NCI-H460 (cell line): ENCODE results near the gene LGSN. TPM values are rescaled to one million over a fixed set of nuclear protein-coding genes. Genes with fewer than 3 reads are reported as not detected.
"Not testable (repeated sequence)": the region's sequence is repeated elsewhere in the genome, so short reads cannot be mapped to it uniquely, and the experiment has no call there.

Source experiments
- DNase-seq: peaks from one replicate; pipeline ENCODE4 v3.0.0-alpha.2; 2016; ENCODE audit warnings: low read depth; ENCODE audit errors: extremely low read depth
- small RNA-seq, 2 experiments: library from RNA; depleted of rRNA; stranded (forward); fragments of <200 nt; gene quantifications; one replicate each; pipeline ENCODE3, GENCODE V24; 2014
- total RNA-seq: library from RNA; depleted of rRNA; stranded (reverse); fragments of >200 nt; shearing (Covaris generic); gene quantifications from 2 replicates; pipeline ENCODE4 v1.2.3, GENCODE V29; 2014; rRNA removed

LGSN gene
- total RNA-seq, 1 experiment from 2014 or later, result 17.1 TPM

DNA sequence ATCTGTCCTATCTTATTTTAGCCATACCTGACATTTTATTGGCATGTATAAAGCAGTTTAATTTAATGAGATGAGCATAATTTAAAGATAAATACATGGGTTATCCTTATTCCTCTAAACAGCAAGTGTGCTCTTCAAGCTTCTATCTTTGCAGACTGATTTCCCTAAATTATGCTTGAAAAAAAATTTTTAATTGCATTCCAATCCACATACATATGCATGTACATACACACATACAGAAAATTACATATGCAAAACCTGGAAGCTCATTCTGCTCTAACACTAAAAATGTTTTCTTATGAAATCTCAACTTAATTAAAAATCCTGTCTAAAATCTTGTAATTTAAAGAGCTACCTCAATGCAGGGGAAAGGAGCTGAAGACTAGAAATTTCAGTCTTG, 73.2 kb downstream of the LGSN start:
- DNase-seq, result no peak

- DNase-seq, result no peak
Measured at GRCh38 chr6:63245909-63246308, 73.9 kb downstream of the LGSN start.

DNA sequence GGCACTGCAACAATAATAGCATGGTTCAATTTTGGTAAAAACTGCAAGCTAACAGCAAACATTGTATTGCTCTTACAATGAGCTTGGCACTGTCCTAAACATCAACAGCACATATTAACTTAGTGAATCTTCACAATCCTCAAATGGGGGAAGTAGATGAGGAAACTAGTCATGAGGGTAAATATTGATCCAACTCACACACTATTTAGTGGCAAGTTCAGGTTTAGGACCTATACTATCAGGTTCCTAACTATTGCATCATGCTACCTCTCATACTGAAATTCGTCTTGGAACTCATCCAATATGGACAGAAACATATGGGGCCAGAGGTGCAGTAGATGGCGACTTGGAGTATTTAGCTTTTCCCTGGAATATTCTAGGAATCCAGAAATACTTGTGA, 74.4 kb downstream of the LGSN start:
- DNase-seq, result no peak

DNA sequence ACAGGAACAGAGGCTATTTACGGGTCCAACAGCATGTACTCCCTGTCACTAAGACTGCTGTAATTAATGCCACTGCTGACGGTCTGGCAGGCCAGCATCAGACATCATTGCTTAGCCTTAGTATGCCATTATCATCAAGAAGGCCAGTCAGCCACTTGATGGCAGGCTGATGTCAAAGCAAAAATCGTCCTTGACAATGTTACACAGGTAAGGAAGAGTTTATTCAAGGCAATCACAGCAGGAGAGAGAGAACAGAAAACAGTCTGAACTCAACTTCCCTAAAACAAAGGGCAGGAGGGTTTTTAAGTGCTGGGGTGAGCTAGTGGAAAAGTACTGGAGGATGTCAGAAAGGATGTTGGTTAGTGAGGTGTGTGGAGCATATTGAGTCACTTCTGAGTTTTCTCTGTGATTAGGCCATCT, 83.4 kb downstream of the LGSN start:
- no peak for DNase-seq

- DNase-seq, result not testable (repeated sequence)
Measured at GRCh38 chr6:63230511-63230910, 89.3 kb downstream of the LGSN start.

GRCh38 chr6:63230027-63230426, 89.8 kb downstream of the LGSN start:
- DNase-seq, result not testable (repeated sequence)

- DNase-seq, result not testable (repeated sequence)
Measured at GRCh38 chr6:63227928-63228894, 91.6 kb downstream of the LGSN start.

DNA sequence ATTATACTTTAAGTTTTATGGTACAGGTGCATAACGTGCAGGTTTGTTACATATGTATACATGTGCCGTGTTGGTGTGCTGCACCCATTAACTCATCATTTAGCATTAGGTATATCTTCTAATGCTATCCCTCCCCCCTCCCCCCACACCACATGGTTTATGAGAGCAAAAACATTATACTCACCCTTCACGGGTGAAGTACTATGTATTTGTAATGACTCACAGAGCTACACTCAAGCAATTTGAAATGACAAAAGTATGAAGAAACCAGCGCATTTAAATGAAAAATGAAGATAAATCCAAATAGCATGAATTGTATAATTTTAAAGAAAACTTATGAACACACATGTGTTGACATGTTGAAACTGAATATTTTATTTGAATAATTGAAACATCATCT, 93.8 kb downstream of the LGSN start:
- DNase-seq, result not testable (repeated sequence)

Small RNA genes within 50 kb of the gene (small RNA-seq; reads per million reads assigned to genes)
- 0 reads per million in 2 experiments for gene SPTLC1P3

Other genes with a start within 250 kb of the LGSN start
- gene FKBP1C, start 108.5 kb downstream of the LGSN start, total RNA-seq, result 0.43 and 0.47 TPM in 2 replicates